Measurements from ENCODE around the gene FAM111B. TPM values are rescaled to one million over a fixed set of nuclear protein-coding genes. Genes with fewer than 3 reads are reported as not detected.

Gene FAM111B
- polyA plus RNA-seq, 1 donor (not counting 4 experiments of a cell fraction or from before 2014, with no cell fraction given) = 5.3 TPM

DNA sequence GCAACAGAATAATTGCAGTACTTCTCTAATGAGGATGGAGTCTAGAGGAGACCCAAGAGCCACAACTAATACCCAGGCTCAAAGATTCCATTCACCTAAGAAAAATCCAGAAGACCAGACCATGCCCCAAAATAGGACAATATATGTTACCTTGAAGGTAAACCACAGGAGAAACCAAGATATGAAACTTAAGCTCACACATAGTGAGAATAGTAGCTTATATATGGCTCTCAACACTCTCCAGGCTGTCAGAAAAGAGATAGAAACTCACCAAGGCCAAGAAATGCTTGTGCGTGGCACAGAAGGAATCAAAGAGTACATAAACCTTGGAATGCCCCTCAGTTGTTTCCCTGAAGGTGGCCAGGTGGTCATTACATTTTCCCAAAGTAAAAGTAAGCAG is 44.7 kb downstream of the FAM111B start:
- H3K9me3 ChIP-seq (ENCODE audit: control insufficient read depth, low read depth, low read length) = no peaks in the 10 kb centered on the region
- no peak overlapping the region for H2AFZ ChIP-seq (ENCODE audit: control insufficient read depth, low read length)
- no peak overlapping the region for H3K9ac ChIP-seq (ENCODE audit: control insufficient read depth, extremely low read depth, insufficient read depth, low read length)
- H3K4me1 ChIP-seq (ENCODE audit: control insufficient read depth, extremely low read depth, insufficient read depth, low read length) = no peaks in the 10 kb centered on the region
- no peaks in the 10 kb centered on the region for H3K9me1 ChIP-seq (ENCODE audit: control insufficient read depth, extremely low read depth, insufficient read depth, low read length)
- no peak overlapping the region for H3K4me3 ChIP-seq (ENCODE audit: control insufficient read depth in 2 of 3, extremely low read depth in 1 of 3, insufficient read depth in 2 of 3, low read depth in 1 of 3, low read length in 3 of 3)
- H4K20me1 ChIP-seq (ENCODE audit: control insufficient read depth, extremely low read depth, insufficient read depth, low read length) = no peaks in the 10 kb centered on the region
- H3K79me2 ChIP-seq (ENCODE audit: control insufficient read depth, insufficient read depth, low read length) = peaks cover 3% of the 10 kb centered on the region
- H3K36me3 ChIP-seq (ENCODE audit: control insufficient read depth in 2 of 2, extremely low read depth in 1 of 2, insufficient read depth in 2 of 2, low read length in 2 of 2) = peaks cover 0 to 3% of the 10 kb centered on the region in 2 experiments
- no peak overlapping the region for H3K4me2 ChIP-seq (ENCODE audit: control insufficient read depth, extremely low read depth, insufficient read depth, low read depth, low read length)
- H3K27me3 ChIP-seq (ENCODE audit: control insufficient read depth, extremely low read depth, insufficient read depth, low read length) = no peaks in the 10 kb centered on the region
- DNase-seq (ENCODE audit: low read depth, low spot score) (no peak), FAIRE-seq (no peak)
- dilution Hi-C loops (cut with MboI; ENCODE audit: extremely low pct_ligation_motif_present, low sequenced_read_pairs) = loop anchor here (10.0 kb wide), 1 partner anchor 547 kb away; no protein-coding TSS in a partner anchor
- TF ChIP-seq EZH2 (IDR thresholded peaks at IDR 0.05; ENCODE audit: low read length) (no peak), CTCF (optimal IDR thresholded peaks at IDR 0.05 in 1 of 3, IDR thresholded peaks at IDR 0.05 in 1 of 3, conservative IDR thresholded peaks at IDR 0.05 in 1 of 3; ENCODE audit: extremely low read depth in 1 of 3, insufficient read depth in 2 of 3, low read length in 3 of 3) (no peak)
- H3K27ac ChIP-seq (ENCODE audit: control insufficient read depth, insufficient read depth, low read length) = no peak overlapping the region

GRCh38 chr11:59152312-59152951 is 45.4 kb downstream of the FAM111B start:
- H3K79me2 ChIP-seq (ENCODE audit: control insufficient read depth, insufficient read depth, low read length) = no peaks in the 10 kb centered on the region
- H3K9me1 ChIP-seq (ENCODE audit: control insufficient read depth, extremely low read depth, insufficient read depth, low read length) = no peaks in the 10 kb centered on the region
- H2AFZ ChIP-seq (ENCODE audit: control insufficient read depth, low read length) = no peak overlapping the region
- TF ChIP-seq EZH2 (IDR thresholded peaks at IDR 0.05; ENCODE audit: low read length) (no peak), CTCF (optimal IDR thresholded peaks at IDR 0.05 in 1 of 3, IDR thresholded peaks at IDR 0.05 in 1 of 3, conservative IDR thresholded peaks at IDR 0.05 in 1 of 3; ENCODE audit: extremely low read depth in 1 of 3, insufficient read depth in 2 of 3, low read length in 3 of 3) (no peak)
- no peaks in the 10 kb centered on the region for H4K20me1 ChIP-seq (ENCODE audit: control insufficient read depth, extremely low read depth, insufficient read depth, low read length)
- H3K4me1 ChIP-seq (ENCODE audit: control insufficient read depth, extremely low read depth, insufficient read depth, low read length) = no peaks in the 10 kb centered on the region
- H3K9me3 ChIP-seq (ENCODE audit: control insufficient read depth, low read depth, low read length) = no peaks in the 10 kb centered on the region
- no peak overlapping the region for H3K27ac ChIP-seq (ENCODE audit: control insufficient read depth, insufficient read depth, low read length)
- H3K27me3 ChIP-seq (ENCODE audit: control insufficient read depth, extremely low read depth, insufficient read depth, low read length) = no peaks in the 10 kb centered on the region
- no peak overlapping the region for H3K9ac ChIP-seq (ENCODE audit: control insufficient read depth, extremely low read depth, insufficient read depth, low read length)
- no peak for DNase-seq (ENCODE audit: low read depth, low spot score)
- no peak for FAIRE-seq
- dilution Hi-C loops (cut with MboI; ENCODE audit: extremely low pct_ligation_motif_present, low sequenced_read_pairs) = loop anchor here (10.0 kb wide), 1 partner anchor 548 kb away; no protein-coding TSS in a partner anchor
- H3K4me2 ChIP-seq (ENCODE audit: control insufficient read depth, extremely low read depth, insufficient read depth, low read depth, low read length) = no peak overlapping the region
- peaks cover 0 to 3% of the 10 kb centered on the region in 2 experiments for H3K36me3 ChIP-seq (ENCODE audit: control insufficient read depth in 2 of 2, extremely low read depth in 1 of 2, insufficient read depth in 2 of 2, low read length in 2 of 2)
- no peak overlapping the region for H3K4me3 ChIP-seq (ENCODE audit: control insufficient read depth in 2 of 3, extremely low read depth in 1 of 3, insufficient read depth in 2 of 3, low read depth in 1 of 3, low read length in 3 of 3)
